ENCODE data around the gene CIB4. TPM values are rescaled to one million over a fixed set of nuclear protein-coding genes. Genes with fewer than 3 reads are reported as not detected.

Gene CIB4
- total RNA-seq, 1 donor from 2014 or later: not detected

- no peak for DNase-seq (ENCODE audit: low read depth)
- no peak overlapping the region for H3K4me3 ChIP-seq (ENCODE audit: low read depth, low read length)
- peak; percentile 86 for FAIRE-seq
- peaks cover 2% of the 10 kb centered on the region for H3K27me3 ChIP-seq (ENCODE audit: control insufficient read depth, insufficient read depth, low read length)
- H3K36me3 ChIP-seq (ENCODE audit: control insufficient read depth, insufficient read depth, low read length): no peaks in the 10 kb centered on the region
- TF ChIP-seq CTCF (IDR thresholded peaks at IDR 0.05; ENCODE audit: insufficient read depth, low read length, severe bottlenecking): no peak
Measured at GRCh38 chr2:26649992-26650712, 9.0 kb upstream of the CIB4 start.

DNA sequence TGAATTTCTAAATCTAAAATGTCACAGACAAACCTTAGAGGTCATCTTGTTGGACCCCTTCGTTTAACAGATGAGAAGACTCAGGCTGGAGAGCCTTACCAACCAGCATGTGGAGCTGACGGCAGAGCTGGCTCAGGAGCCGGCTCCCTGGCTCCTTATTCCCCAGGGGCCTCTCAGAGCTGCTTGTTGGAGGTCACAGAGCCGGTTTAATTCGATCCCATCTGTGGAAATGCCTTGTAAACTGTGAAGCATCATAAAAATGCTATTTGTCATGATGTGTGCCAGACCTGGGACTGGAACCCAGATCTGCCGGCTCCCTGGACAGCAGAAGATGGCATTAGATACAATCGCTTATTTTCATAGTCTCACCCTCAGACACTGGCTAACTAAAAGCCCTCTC lies 8.2 kb upstream of the CIB4 start:
- no peak for TF ChIP-seq CTCF (IDR thresholded peaks at IDR 0.05; ENCODE audit: insufficient read depth, low read length, severe bottlenecking)
- FAIRE-seq: no peak
- H3K4me3 ChIP-seq (ENCODE audit: low read depth, low read length): no peak overlapping the region
- peaks cover 2% of the 10 kb centered on the region for H3K27me3 ChIP-seq (ENCODE audit: control insufficient read depth, insufficient read depth, low read length)
- no peaks in the 10 kb centered on the region for H3K36me3 ChIP-seq (ENCODE audit: control insufficient read depth, insufficient read depth, low read length)
- DNase-seq (ENCODE audit: low read depth): no peak

GRCh38 chr2:26648516-26648915 lies 7.3 kb upstream of the CIB4 start:
- no peak for TF ChIP-seq CTCF (IDR thresholded peaks at IDR 0.05; ENCODE audit: insufficient read depth, low read length, severe bottlenecking)
- DNase-seq (ENCODE audit: low read depth) (no peak), FAIRE-seq (no peak)
- peaks cover 2% of the 10 kb centered on the region for H3K27me3 ChIP-seq (ENCODE audit: control insufficient read depth, insufficient read depth, low read length)
- H3K36me3 ChIP-seq (ENCODE audit: control insufficient read depth, insufficient read depth, low read length): no peaks in the 10 kb centered on the region
- H3K4me3 ChIP-seq (ENCODE audit: low read depth, low read length): no peak overlapping the region

DNA sequence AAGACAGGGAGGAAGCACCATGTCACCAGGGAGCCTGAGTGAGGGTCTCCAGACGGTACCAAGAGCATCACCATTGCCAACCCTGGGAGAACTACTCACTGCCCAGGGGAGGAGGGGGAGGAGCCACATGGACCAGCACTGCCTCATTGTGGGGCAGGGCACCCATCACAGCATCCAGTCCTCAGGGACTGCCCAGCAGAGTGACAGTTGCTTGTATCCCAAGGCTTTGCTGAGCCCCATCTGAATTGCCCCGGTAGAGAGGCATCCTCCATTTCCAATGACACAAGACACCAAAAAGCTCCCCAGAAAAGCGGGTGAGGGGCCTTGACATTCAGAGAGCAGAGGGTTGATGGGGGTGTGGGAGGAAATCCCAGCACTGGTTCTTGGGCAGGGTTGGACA lies 6.8 kb upstream of the CIB4 start:
- peaks cover 2% of the 10 kb centered on the region for H3K27me3 ChIP-seq (ENCODE audit: control insufficient read depth, insufficient read depth, low read length)
- FAIRE-seq (no peak), DNase-seq (ENCODE audit: low read depth) (no peak)
- H3K4me3 ChIP-seq (ENCODE audit: low read depth, low read length): no peak overlapping the region
- no peak for TF ChIP-seq CTCF (IDR thresholded peaks at IDR 0.05; ENCODE audit: insufficient read depth, low read length, severe bottlenecking)
- no peaks in the 10 kb centered on the region for H3K36me3 ChIP-seq (ENCODE audit: control insufficient read depth, insufficient read depth, low read length)

- Histone ChIP-seq H3K36me3 (ENCODE audit: control insufficient read depth, insufficient read depth, low read length) (no peaks in the 10 kb centered on the region), H3K4me3 (ENCODE audit: low read depth, low read length) (no peak overlapping the region), H3K27me3 (ENCODE audit: control insufficient read depth, insufficient read depth, low read length) (peaks cover 4% of the 10 kb centered on the region)
- DNase-seq (ENCODE audit: low read depth) (no peak), FAIRE-seq (no peak)
- TF ChIP-seq CTCF (IDR thresholded peaks at IDR 0.05; ENCODE audit: insufficient read depth, low read length, severe bottlenecking): no peak
Measured at GRCh38 chr2:26646986-26647672, 6.0 kb upstream of the CIB4 start.

Data from bronchial epithelial cell (primary cell).